ENCODE results near the gene HMGN3. TPM values are rescaled to one million over a fixed set of nuclear protein-coding genes. Genes with fewer than 3 reads are reported as not detected.

HMGN3 gene
- total RNA-seq, 3 donors from 2014 or later (not counting 1 experiment from before 2014, with no cell fraction given), result 57.3 to 65.1 (median 58.2) TPM

GRCh38 chr6:79236711-79237110 lies 2.2 kb upstream of the HMGN3 start:
- Mint-ChIP-seq H3K27me3 (ENCODE audit: low read depth in 2 of 2) (no peaks in the 10 kb centered on the region), H3K9me3 (no peaks in the 10 kb centered on the region), H3K36me3 (no peaks in the 10 kb centered on the region), H3K4me3 (no peak overlapping the region), H3K4me1 (peaks cover 15 to 27% of the 10 kb centered on the region in 2 donors), H3K27ac (no peak overlapping the region)
- TF ChIP-seq CTCF (IDR thresholded peaks at IDR 0.05), result no peak
- Histone ChIP-seq H3K27ac (ENCODE audit: low read length) (no peak overlapping the region), H3K36me3 (ENCODE audit: control insufficient read depth, insufficient read depth, low read length) (no peaks in the 10 kb centered on the region), H3K27me3 (ENCODE audit: control insufficient read depth, insufficient read depth, low read length) (no peaks in the 10 kb centered on the region), H3K9me3 (ENCODE audit: control insufficient read depth, insufficient read depth, low read length) (no peaks in the 10 kb centered on the region), H3K4me3 (ENCODE audit: low read length) (no peak overlapping the region), H3K4me1 (ENCODE audit: control insufficient read depth, insufficient read depth, low read length) (peaks cover 3% of the 10 kb centered on the region)
- intact Hi-C loops (cut with micrococcal nuclease), result loop anchor here (10.0 kb wide), 2 partner anchors 298 to 868 kb away; partner anchors contain the start of genes BCKDHB and LCA5
- no peak for ATAC-seq
- DNase-seq, result no peak
- WGBS (ENCODE audit: insufficient coverage), result 89% methylated on average over 3 of the region's 3 CpGs

GRCh38 chr6:79233611-79234149 lies 802 bp downstream of the HMGN3 start:
- WGBS (ENCODE audit: insufficient coverage), result under 1% methylated on average over 40 of the region's 41 CpGs
- peaks cover 3% of the 10 kb centered on the region for H3K4me1 ChIP-seq (ENCODE audit: control insufficient read depth, insufficient read depth, low read length)

GRCh38 chr6:79232696-79233462 lies 1.6 kb downstream of the HMGN3 start:
- Mint-ChIP-seq H3K36me3 (no peaks in the 10 kb centered on the region), H3K4me1 (peaks cover 23 to 35% of the 10 kb centered on the region in 2 donors), H3K9me3 (no peaks in the 10 kb centered on the region), H3K27ac (peak overlapping the region; percentile 88 to 95), H3K27me3 (ENCODE audit: low read depth in 2 of 2) (no peaks in the 10 kb centered on the region), H3K4me3 (peak overlapping the region; percentile 94)
- intact Hi-C loops (cut with micrococcal nuclease), result loop anchor here (5.0 to 10.0 kb wide), 3 partner anchors 302 to 872 kb away; partner anchors contain the start of genes BCKDHB, LCA5 and TTK
- ATAC-seq (no peak), DNase-seq (no peak)
- 98% methylated on average over 5 of the region's 6 CpGs for WGBS (ENCODE audit: insufficient coverage)
- H3K36me3 ChIP-seq (ENCODE audit: control insufficient read depth, insufficient read depth, low read length), result no peaks in the 10 kb centered on the region
- H3K9me3 ChIP-seq (ENCODE audit: control insufficient read depth, insufficient read depth, low read length), result no peaks in the 10 kb centered on the region
- H3K27ac ChIP-seq (ENCODE audit: low read length), result peak overlapping the region; percentile 56
- H3K4me1 ChIP-seq (ENCODE audit: control insufficient read depth, insufficient read depth, low read length), result peaks cover 3% of the 10 kb centered on the region
- no peak for TF ChIP-seq CTCF (IDR thresholded peaks at IDR 0.05)
- H3K27me3 ChIP-seq (ENCODE audit: control insufficient read depth, insufficient read depth, low read length), result no peaks in the 10 kb centered on the region
- peak overlapping the region; percentile 74 for H3K4me3 ChIP-seq (ENCODE audit: low read length)

More at GRCh38 chr6:79233611-79234149, 802 bp downstream of the HMGN3 start:
- peak; percentile 23 for TF ChIP-seq CTCF (IDR thresholded peaks at IDR 0.05)
- H3K4me3 ChIP-seq (ENCODE audit: low read length), result peak overlapping the region; percentile 74
- no peaks in the 10 kb centered on the region for H3K27me3 ChIP-seq (ENCODE audit: control insufficient read depth, insufficient read depth, low read length)
- no peaks in the 10 kb centered on the region for H3K36me3 ChIP-seq (ENCODE audit: control insufficient read depth, insufficient read depth, low read length)
- Mint-ChIP-seq H3K27ac (peak overlapping the region; percentile 88 to 95), H3K4me1 (peaks cover 23 to 35% of the 10 kb centered on the region in 2 donors), H3K36me3 (no peaks in the 10 kb centered on the region), H3K9me3 (no peaks in the 10 kb centered on the region), H3K27me3 (ENCODE audit: low read depth in 2 of 2) (no peaks in the 10 kb centered on the region), H3K4me3 (peak overlapping the region; percentile 94)
- peak overlapping the region; percentile 56 for H3K27ac ChIP-seq (ENCODE audit: low read length)
- DNase-seq (peak; percentile 64 to 76), ATAC-seq (peak; percentile 61 to 77 (median 66))
- no peaks in the 10 kb centered on the region for H3K9me3 ChIP-seq (ENCODE audit: control insufficient read depth, insufficient read depth, low read length)
- intact Hi-C loops (cut with micrococcal nuclease), result loop anchor here (1.0 to 10.0 kb wide), 4 partner anchors 155 to 871 kb away; partner anchors contain the start of genes BCKDHB, LCA5, PHIP and TTK

All from natural killer cell (primary cell).